H9 (cell line): Measurements from ENCODE around the gene SLC37A4. TPM values are rescaled to one million over a fixed set of nuclear protein-coding genes. Genes with fewer than 3 reads are reported as not detected.

ENCODE experiments used
- DNase-seq: peaks from one replicate; pipeline ENCODE4 v3.0.0-alpha.2; 2017
- H2AFZ ChIP-seq: one replicate; pipeline ENCODE4 v1.6.1; 2013; ENCODE audit warnings: mild to moderate bottlenecking, low read length, control low read depth, moderate library complexity
- H2AK5ac ChIP-seq: 2 replicates; pipeline ENCODE4 v1.6.1; 2013; ENCODE audit warnings: low read length, control low read depth, mixed read lengths; ENCODE audit not compliant: insufficient read length
- H2BK120ac ChIP-seq: one replicate; pipeline ENCODE4 v1.6.1; 2013; ENCODE audit warnings: low read depth, mild to moderate bottlenecking, low read length, control low read depth, inconsistent platforms; ENCODE audit not compliant: poor library complexity, severe bottlenecking
- H2BK12ac ChIP-seq: 2 replicates; pipeline ENCODE4 v1.6.1; 2013; ENCODE audit warnings: low read length, control low read depth, mixed read lengths, low read depth; ENCODE audit not compliant: insufficient read length
- H2BK15ac ChIP-seq: 2 replicates; pipeline ENCODE4 v1.6.1; 2013; ENCODE audit warnings: low read depth, low read length, control low read depth
- H2BK20ac ChIP-seq: one replicate; pipeline ENCODE4 v1.6.1; 2013; ENCODE audit warnings: low read depth, mild to moderate bottlenecking, low read length, control low read depth, inconsistent platforms; ENCODE audit not compliant: poor library complexity, severe bottlenecking
- H2BK5ac ChIP-seq: 2 replicates; pipeline ENCODE4 v1.6.1; 2013; ENCODE audit warnings: low read length, control low read depth, mixed read lengths; ENCODE audit not compliant: insufficient read length
- H3K14ac ChIP-seq: 2 replicates; pipeline ENCODE4 v1.6.1; 2013; ENCODE audit warnings: low read length, control low read depth; ENCODE audit not compliant: insufficient read depth
- H3K18ac ChIP-seq: 2 replicates; pipeline ENCODE4 v1.6.1; 2013; ENCODE audit warnings: low read depth, mild to moderate bottlenecking, mixed read lengths, low read length, control low read depth; ENCODE audit not compliant: insufficient read length
- H3K23ac ChIP-seq: 2 replicates; pipeline ENCODE4 v1.6.1; 2013; ENCODE audit warnings: low read length, control low read depth, mixed read lengths, low read depth; ENCODE audit not compliant: insufficient read length
- H3K23me2 ChIP-seq: 2 replicates; pipeline ENCODE4 v1.6.1; 2013; ENCODE audit warnings: low read depth, mild to moderate bottlenecking, mixed read lengths, low read length, control low read depth; ENCODE audit not compliant: insufficient read length, poor library complexity, severe bottlenecking
- H3K27ac ChIP-seq: 2 replicates; pipeline ENCODE4 v1.5.1; 2013; ENCODE audit warnings: low read length, control low read depth, mixed read lengths, low read depth; ENCODE audit not compliant: insufficient read length
- H3K27me3 ChIP-seq: 2 replicates; pipeline ENCODE4 v1.6.1; 2013; ENCODE audit warnings: low read length, control low read depth, inconsistent platforms; ENCODE audit not compliant: insufficient read depth
- H3K4ac ChIP-seq: 2 replicates; pipeline ENCODE4 v1.6.1; 2013; ENCODE audit warnings: low read depth, mild to moderate bottlenecking, control low read depth, inconsistent platforms, low read length, moderate library complexity
- H3K4me1 ChIP-seq: 2 replicates; pipeline ENCODE4 v1.6.1; 2013; ENCODE audit warnings: low read length, control low read depth, inconsistent platforms; ENCODE audit not compliant: insufficient read depth
- H3K4me2 ChIP-seq: 2 replicates; pipeline ENCODE4 v1.6.1; 2013; ENCODE audit warnings: low read length, control low read depth, mixed read lengths; ENCODE audit not compliant: insufficient read length, insufficient read depth
- H3K56ac ChIP-seq: 2 replicates; pipeline ENCODE4 v1.6.1; 2013; ENCODE audit warnings: low read depth, mild to moderate bottlenecking, mixed read lengths, low read length, control low read depth; ENCODE audit not compliant: insufficient read length
- H3K79me1 ChIP-seq: 2 replicates; pipeline ENCODE4 v1.6.1; 2013; ENCODE audit warnings: low read depth, mild to moderate bottlenecking, moderate library complexity, low read length, control low read depth, inconsistent platforms; ENCODE audit not compliant: insufficient read depth, poor library complexity, severe bottlenecking
- H3K79me2 ChIP-seq: 2 replicates; pipeline ENCODE4 v1.6.1; 2013; ENCODE audit warnings: low read length, control low read depth, inconsistent platforms; ENCODE audit not compliant: insufficient read depth
- H3K9ac ChIP-seq: 2 replicates; pipeline ENCODE4 v1.6.1; 2013; ENCODE audit warnings: low read length, control low read depth, mixed read lengths; ENCODE audit not compliant: insufficient read length; ENCODE audit errors: extremely low read depth
- H3K9me3 ChIP-seq: one replicate; pipeline ENCODE4 v1.6.1; 2013; ENCODE audit warnings: low read depth, low read length, inconsistent platforms; ENCODE audit not compliant: control insufficient read depth
- H3T11ph ChIP-seq: one replicate; pipeline ENCODE4 v1.6.1; 2013; ENCODE audit warnings: mild to moderate bottlenecking, low read length, control low read depth, inconsistent platforms
- H4K20me1 ChIP-seq: one replicate; pipeline ENCODE4 v1.6.1; 2013; ENCODE audit not compliant: control insufficient read depth, insufficient read length, insufficient read depth
- H4K5ac ChIP-seq: 2 replicates; pipeline ENCODE4 v1.6.1; 2013; ENCODE audit warnings: low read depth, mild to moderate bottlenecking, mixed read lengths, low read length, control low read depth; ENCODE audit not compliant: insufficient read length
- H4K8ac ChIP-seq: replicated peaks from 2 replicates; pipeline ENCODE4 v1.6.1; 2013; ENCODE audit warnings: low read length, control low read depth, mixed read lengths, low read depth; ENCODE audit not compliant: insufficient read length
- H4K91ac ChIP-seq: 2 replicates; pipeline ENCODE4 v1.6.1; 2013; ENCODE audit warnings: low read depth, mild to moderate bottlenecking, moderate library complexity, mixed read lengths, low read length, control low read depth; ENCODE audit not compliant: insufficient read length
- H3K27ac Mint-ChIP-seq, 3 experiments: 2 replicates in 2 of 3; 3 replicates in 1 of 3; pipeline ENCODE4 v1.8.0; 2020 to 2021; ENCODE audit warnings: mixed read lengths in 3 of 3, mild to moderate bottlenecking in 1 of 3, moderate library complexity in 1 of 3
- H3K27me3 Mint-ChIP-seq: 2 replicates; pipeline ENCODE4 v1.8.0; 2021; ENCODE audit warnings: low read depth, mild to moderate bottlenecking, moderate library complexity, mixed read lengths
- H3K36me3 Mint-ChIP-seq, 3 experiments: 2 replicates in 2 of 3; 3 replicates in 1 of 3; pipeline ENCODE4 v1.8.0; 2020 to 2021; ENCODE audit warnings: low read depth in 3 of 3, mixed read lengths in 3 of 3; ENCODE audit not compliant: insufficient read depth in 1 of 3
- H3K4me1 Mint-ChIP-seq, 2 experiments: 2 replicates each; pipeline ENCODE4 v1.8.0; 2020; ENCODE audit warnings: mixed read lengths in 2 of 2
- H3K4me3 Mint-ChIP-seq, 2 experiments: 2 replicates in 1 of 2; 3 replicates in 1 of 2; pipeline ENCODE4 v1.8.0; 2020 to 2021; ENCODE audit warnings: mild to moderate bottlenecking in 2 of 2, mixed read lengths in 2 of 2, moderate library complexity in 1 of 2
- H3K9me3 Mint-ChIP-seq, 2 experiments: 2 replicates in 1 of 2; 3 replicates in 1 of 2; pipeline ENCODE4 v1.8.0; 2020; ENCODE audit warnings: mild to moderate bottlenecking in 2 of 2, mixed read lengths in 2 of 2, moderate library complexity in 1 of 2
- CTCF ChIP-seq: fragments of 200-600 bp; sonication (generic); conservative IDR thresholded peaks from 3 replicates; pipeline ENCODE4 v1.8.0; 2021; ENCODE audit warnings: antibody characterized with exemption, mild to moderate bottlenecking
- WGBS: extraction: QIAGEN DNeasy Blood & Tissue Kit; methylation state at CpG from one replicate; pipeline ENCODE4 v1.1.7; 2013; ENCODE audit warnings: missing lambda C conversion rate, low lambda C conversion rate, mixed read lengths; ENCODE audit not compliant: insufficient read length; ENCODE audit errors: extremely low coverage; 5-methylcytosine and 5-hydroxymethylcytosine counted together
- total RNA-seq: library from RNA; stranded (reverse); gene quantifications from 2 replicates; pipeline ENCODE4 v1.2.1, GENCODE V29; 2021

The SLC37A4 gene
- total RNA-seq, 1 experiment from 2014 or later = 41.0 TPM

- H3T11ph ChIP-seq = no peak overlapping the region
- H3K4ac ChIP-seq = no peak overlapping the region
- peaks cover 3% of the 10 kb centered on the region for H3K79me1 ChIP-seq
- Mint-ChIP-seq H3K27me3 (no peaks in the 10 kb centered on the region), H3K4me1 (peaks cover 22 to 24% of the 10 kb centered on the region in 2 experiments), H3K9me3 (no peaks in the 10 kb centered on the region), H3K4me3 (no peak overlapping the region), H3K27ac (peak overlapping the region; percentile 49 to 92 (median 61); a peak in 2 of 7 replicates), H3K36me3 (peaks cover 31 to 76% (median 69%) of the 10 kb centered on the region in 3 experiments)
- H2BK12ac ChIP-seq = no peak overlapping the region
- H2AK5ac ChIP-seq = no peak overlapping the region
- no peak overlapping the region for H3K23ac ChIP-seq
- peaks cover 8% of the 10 kb centered on the region; the same call in 1 of the 2 replicates for H3K4me1 ChIP-seq
- H3K27me3 ChIP-seq = no peaks in the 10 kb centered on the region
- H2AFZ ChIP-seq = no peak overlapping the region
- no peak overlapping the region for H3K27ac ChIP-seq
- no peak overlapping the region for H2BK5ac ChIP-seq
- no peak overlapping the region for H4K91ac ChIP-seq
- H2BK20ac ChIP-seq = no peak overlapping the region
- no peaks in the 10 kb centered on the region for H4K20me1 ChIP-seq
- H2BK15ac ChIP-seq = no peak overlapping the region
- H3K9ac ChIP-seq = no peak overlapping the region
- no peak overlapping the region for H2BK120ac ChIP-seq
- no peaks in the 10 kb centered on the region; the same call in 1 of the 2 replicates for H3K79me2 ChIP-seq
- no peak for DNase-seq
- H3K9me3 ChIP-seq = no peaks in the 10 kb centered on the region
- no CpG with 5 or more reads among the region's 16 CpGs for WGBS
- no peak for TF ChIP-seq CTCF
- H4K8ac ChIP-seq = no peak overlapping the region
- H3K23me2 ChIP-seq = peaks cover 14% of the 10 kb centered on the region
- no peak overlapping the region for H3K56ac ChIP-seq
- no peak overlapping the region for H3K18ac ChIP-seq
- H3K14ac ChIP-seq = no peak overlapping the region
- no peak overlapping the region for H3K4me2 ChIP-seq
- H4K5ac ChIP-seq = no peak overlapping the region
Observed at GRCh38 chr11:119025978-119026766, 4.5 kb downstream of the SLC37A4 start.
